SHP77 (cell line): Measurements from ENCODE around the gene BPTF.
A peak's percentile ranks its signal among the peaks of the same experiment; 100 is the strongest.
"Not testable (repeated sequence)": the region's sequence is repeated elsewhere in the genome, so short reads cannot be mapped to it uniquely, and the experiment has no call there.

Experiments used
- DNase-seq, 2 experiments: peaks; one replicate each; lab custom pipeline; 2025; lab: John Stamatoyannopoulos, UW

BPTF gene

DNA sequence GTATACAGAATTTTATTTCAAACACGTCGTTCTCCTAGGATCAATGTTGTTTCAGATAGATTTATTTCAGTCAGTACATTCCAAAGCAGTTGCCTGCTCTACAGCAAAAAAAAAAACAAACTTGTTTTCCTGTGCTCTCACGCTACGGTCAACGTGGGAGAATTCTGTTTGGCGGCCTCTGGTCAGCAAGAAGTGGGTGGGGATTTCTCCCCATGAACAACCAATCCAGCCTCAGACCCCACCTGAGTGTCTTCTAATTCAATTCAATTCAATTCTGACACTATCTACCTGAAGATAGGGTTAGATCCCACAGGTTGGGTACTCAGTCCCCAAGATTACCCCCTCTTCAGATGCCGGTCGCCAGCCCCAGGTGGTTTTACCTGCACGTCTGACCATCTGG, 148.9 kb downstream of the BPTF start:
- DNase-seq = no peak

DNA sequence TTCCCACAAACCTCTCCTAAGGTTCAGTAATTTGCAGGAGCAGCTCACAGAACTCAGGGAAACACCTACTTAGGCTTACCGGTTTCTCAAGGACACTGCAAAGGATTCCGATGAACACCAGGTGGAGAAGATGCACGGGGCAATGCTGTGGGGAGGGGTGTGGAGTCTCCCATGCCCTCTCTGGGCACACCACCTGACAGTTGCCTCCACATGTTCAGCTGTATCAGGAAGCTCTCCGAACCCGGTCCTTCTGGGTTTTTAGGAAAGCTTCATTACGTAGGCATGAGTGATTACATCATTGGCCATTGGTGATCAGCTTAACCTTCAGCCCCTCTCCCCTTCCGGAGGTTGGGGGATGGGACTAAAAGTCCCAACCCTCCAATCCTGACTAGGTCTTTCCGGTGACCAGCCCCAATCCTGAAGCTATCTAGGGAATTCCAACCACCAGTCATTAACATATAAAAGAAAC, 149.3 kb downstream of the BPTF start:
- no peak for DNase-seq

DNA sequence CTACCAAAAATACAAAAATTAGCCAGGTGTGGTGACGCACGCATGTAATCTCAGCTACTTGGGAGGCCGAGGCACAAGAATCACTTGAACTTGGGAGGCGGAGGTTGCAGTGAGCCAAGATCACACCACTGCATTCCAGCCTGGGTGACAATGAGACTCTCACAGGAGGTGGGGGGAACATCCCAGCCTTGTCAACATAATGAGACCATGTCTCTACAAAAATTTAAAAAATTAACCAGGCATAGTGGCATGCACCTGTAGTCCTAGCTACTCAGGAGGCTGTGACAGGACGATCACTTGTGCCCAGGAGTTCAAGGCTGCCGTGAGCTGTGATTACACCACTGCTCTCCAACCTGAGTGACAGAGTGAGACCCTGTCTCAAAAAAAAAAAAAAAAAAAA, 151.0 kb downstream of the BPTF start:
- DNase-seq = not testable (repeated sequence)

DNA sequence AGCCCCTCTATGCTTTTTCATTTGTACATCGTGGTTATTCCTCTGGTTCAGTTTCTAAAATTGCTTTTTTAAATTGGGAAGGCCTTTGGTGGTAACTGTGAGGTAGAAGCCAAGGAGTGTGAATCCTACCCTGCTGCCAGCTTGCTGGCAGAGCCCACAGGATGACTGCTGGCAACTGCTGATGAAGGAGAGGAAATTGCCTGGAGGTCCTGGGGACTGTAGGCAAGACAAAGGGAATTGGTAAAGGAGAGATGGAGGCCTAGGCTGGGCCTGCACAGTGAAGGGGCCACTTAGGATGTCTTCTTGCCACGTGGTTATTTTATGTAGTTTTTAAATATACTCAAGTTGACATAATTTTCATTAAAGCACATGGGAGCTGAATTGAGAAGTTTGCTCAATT, 155.2 kb downstream of the BPTF start:
- no peak for DNase-seq

DNA sequence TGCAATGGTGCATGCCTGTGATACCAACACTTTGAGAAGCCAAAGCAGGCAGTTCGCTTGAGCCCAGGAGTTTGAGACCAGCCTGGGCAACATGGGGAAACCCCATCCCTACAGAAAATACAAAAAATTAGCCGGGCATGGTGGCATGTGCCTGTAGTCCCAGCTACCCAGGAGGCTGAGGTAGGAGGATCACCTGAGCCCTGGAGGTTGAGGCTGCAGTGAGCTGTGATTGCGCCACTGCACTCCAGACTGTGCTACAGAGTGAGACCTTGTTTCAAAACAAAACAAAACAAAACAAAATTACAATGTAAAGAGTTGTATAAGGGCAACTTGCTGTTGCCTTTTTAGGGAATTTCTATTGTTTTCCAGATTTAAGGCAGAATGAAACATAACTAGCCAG, 155.6 kb downstream of the BPTF start:
- not testable (repeated sequence) for DNase-seq

DNA sequence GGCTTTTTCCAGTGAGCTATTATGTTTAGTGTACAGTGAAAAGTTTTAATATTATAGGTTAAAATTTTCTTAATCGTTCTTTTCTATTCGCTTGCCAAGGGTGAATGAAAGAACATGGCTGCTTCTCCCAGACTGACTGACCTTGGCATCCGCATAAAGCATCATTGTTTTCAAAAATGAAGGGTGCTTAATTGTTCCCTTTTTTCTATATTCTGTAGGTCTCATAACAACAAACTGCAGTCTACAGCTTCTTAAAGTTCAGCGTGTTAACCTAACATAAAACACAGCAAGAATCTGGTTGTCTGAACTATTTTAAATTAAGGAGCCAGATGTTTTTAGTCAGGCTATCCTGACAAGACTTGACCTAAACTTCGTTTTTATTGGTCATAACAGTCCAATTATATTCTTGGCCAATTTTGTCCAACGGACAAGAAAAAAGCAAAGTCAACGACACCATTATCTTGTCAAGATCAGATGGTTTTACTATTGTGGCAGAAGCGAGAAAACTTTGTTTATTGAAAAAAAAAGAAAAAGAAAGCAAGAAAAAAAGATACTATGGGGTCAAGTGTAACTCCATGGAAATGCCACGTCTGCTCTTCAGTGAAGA, 156.8 kb downstream of the BPTF start:
- no peak for DNase-seq

DNA sequence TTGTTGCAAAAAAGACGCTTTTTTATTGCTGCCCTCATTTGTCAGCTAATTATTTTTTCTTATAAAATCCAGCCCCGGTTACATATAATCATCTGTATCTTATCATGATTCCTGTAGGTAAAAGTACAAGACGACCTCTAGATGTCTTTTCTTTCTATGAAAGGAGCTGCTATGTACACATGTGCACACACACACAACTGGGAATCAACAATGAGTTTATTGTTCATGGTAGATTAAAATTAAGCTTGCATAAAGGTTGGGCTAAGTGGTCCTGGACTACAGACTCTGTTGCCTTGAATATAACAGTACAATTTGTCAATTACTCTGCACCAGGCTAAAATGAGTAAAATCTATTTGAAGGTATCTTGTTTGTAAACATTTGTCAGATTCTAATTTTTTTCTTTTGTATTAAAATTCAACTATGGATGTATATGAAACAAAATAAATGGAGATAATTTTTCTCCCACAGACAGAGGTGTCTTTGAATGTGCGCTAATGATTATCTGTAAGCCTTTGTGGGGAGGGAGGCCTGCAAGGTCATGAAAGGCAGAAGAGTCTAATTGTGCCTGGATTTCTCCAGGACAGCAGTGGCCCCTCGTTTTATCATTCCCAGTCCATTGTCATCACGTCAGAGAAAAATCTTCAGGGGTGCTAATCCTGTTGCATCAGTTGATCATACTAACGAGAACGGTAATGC, 157.5 kb downstream of the BPTF start:
- DNase-seq = no peak

DNA sequence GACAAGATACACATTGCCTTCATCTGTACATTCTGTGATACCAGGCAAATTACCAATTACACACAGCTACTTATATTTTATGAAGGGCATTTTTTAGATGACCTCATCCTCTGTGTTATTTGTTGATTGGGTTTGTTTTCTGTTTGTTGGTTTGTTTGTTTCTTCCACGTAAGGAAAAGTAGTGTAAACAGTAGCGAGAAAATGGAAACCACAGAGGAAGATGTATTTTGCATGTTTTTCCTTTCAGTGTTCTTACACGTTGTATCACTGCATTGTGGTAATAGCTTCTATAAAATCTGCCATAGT, 158.0 kb downstream of the BPTF start:
- no peak for DNase-seq

DNA sequence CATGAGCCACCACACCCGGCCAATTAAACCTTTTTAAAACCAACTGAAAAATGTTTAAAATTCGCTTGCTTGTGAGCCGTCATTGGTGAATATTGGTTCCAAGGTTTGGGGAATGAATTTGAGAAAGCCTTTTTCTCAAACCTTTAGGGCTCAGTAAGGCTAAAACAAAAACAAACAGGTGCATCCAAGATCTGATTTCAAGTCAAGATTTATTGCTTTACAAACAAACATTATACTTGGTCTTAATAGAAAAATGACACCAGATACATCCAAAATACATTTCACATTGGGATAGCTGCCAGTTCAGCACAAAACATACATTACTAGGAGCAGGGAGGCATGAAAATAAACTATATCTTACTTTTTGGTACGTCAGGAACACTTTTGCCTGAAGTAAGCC, 165.6 kb downstream of the BPTF start:
- peak in 1 of 2 experiments; percentile 13 for DNase-seq

DNA sequence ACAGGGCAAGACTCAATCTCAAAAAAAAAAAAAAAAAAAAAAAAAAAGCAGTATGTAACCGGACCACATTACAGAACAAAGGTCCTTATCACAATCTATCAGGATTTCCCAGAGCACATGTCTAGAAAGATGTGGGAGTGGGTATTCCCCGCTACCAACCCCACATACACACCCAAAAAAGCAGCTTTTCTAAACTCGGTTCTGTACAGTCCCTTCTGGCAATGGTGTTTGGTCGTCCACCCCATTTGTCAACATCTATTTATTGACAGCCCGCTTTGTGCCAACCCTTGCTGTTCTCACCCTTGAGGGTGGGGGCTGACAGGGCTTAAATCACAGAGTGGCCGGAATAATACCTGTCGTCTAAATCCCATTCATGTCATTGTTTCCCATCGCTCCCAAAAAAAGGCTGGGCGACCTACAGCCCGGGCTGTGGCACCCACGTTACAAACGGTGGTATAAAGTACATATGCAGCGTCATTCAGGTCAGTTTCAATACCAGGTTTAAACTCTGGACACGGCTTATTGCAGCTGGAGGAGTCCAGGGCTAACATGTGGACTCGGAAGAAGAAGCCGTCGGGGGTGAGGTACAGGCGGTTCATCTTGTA, 167.3 kb downstream of the BPTF start:
- no peak for DNase-seq

DNA sequence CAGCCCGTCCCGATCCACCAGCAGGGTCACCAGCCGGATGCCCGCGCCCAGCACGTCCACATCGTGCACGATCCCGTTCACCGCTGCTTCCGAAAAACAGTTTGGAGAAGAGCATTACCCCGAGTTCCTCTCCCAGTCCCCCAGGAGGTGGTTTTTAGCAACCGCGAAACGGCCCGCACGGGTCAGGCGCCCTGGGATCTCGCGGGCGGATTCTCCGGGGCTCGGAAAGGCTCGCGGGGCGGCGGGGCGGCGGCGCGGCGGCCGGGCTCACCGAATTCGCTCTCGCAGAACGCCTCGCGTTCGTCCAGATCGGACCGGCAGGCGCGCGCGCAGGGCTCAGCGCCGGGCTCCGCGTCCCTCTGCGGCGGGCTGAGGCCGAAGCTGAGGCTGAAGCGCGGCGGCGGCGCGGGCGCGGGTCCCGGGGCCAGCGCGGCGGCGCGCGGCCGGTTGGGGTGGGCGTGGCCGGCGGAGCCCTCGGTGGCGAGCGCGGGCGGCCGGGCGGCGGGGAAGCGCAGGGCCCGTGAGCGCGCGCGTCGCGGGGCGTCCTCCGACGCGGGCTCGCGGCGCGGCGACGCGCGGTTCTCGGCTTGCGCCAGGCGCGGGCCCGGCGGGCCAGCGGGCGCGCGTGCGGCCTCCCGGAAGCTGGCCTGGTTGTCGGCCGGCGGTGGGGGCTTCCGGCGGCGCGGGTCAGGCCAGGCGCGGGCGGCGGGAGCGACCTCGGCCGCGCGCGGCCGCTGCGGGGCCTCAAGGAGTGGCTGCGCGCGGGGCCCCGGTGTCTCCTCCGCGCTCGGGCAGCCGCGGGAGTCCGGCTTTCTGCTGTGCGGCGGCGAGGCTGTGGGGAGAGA, 168.1 kb downstream of the BPTF start:
- peak; percentile 60 to 80 for DNase-seq

DNA sequence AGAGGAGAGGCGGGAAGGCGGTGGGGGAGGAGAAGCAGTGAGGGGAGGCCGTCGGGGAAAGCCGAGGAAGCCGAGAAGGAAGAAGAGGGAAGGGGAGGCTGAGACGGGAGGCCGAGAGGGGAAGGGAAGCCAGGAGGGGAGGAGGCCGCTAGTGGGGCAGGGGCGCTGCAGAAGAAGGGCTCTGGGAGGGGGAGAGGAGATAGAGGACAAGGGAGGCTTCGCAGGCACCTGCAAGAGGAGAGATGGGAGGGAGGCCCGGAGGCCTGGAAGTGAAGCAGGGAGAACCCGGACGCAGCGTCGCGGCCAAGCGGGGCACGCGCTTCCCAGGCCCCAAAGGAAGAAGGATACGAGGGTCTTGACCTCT, 168.7 kb downstream of the BPTF start:
- DNase-seq = no peak

DNA sequence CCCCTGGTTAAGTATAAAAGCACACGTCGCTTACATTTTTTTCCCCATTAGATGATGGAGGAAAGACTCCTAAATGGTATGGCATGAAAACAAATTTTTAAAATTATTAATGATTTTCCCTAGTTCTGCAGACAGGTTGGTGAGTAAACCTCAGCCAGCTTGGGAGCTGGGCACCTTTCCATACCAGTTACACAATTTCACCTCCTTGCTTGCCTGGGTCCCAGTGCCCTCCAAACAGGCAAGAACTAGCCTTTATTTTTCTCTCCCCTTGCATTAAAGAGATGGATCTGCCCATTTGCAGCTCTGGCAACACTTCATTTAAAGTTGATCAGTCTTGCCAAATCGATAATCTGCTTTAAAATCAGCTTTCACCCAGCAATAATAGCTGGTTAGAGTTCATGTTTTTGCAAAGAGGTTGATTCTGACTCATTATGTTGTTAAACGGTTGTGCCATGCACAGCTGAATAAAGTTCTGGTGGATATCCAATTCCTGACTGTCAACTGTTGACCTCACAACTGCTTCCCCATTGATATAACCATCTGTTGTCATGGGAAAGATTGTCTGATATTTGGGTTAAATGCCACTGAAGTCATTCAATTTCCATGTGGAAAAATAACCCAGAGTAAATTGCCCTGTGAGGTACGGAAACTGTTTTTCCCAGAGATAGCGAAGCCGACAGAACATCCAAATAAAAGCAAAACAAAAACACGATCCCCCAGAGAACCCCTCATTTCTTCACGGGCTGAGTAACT, 169.7 kb downstream of the BPTF start:
- no peak for DNase-seq

DNA sequence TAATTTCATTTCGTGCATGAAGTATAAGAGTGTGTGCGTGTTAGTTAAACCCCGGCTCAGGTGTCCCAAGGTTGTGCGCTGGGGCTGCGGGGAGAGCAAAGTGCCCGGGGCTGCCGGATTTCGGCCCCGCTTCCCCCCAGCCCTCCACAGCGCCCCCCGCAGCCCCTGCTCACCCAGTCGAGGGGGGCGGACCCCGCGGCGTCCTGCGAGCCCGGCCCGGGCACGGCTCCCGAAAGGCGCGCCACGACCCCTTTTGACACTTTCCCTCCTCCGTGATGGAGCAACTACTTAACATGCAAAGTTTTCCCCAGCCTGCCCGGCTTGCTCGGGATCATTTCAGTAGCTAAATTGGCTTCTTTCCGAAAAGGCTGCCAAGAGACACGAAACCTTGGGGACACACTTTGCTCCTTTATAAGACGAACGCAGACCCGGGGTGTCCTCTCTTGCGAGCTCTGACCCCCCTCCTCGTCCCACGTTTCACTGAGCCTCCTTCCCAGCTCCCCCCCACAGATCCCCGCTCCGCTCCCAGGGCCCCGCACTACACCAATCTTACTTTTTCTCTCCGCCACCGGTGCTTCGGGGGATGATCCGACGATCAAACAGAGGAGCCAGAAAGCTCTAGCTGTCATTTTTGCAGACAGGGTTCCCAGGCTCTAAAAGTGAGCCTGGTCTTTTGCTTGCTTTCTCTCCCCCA, 170.4 kb downstream of the BPTF start:
- DNase-seq = no peak

DNA sequence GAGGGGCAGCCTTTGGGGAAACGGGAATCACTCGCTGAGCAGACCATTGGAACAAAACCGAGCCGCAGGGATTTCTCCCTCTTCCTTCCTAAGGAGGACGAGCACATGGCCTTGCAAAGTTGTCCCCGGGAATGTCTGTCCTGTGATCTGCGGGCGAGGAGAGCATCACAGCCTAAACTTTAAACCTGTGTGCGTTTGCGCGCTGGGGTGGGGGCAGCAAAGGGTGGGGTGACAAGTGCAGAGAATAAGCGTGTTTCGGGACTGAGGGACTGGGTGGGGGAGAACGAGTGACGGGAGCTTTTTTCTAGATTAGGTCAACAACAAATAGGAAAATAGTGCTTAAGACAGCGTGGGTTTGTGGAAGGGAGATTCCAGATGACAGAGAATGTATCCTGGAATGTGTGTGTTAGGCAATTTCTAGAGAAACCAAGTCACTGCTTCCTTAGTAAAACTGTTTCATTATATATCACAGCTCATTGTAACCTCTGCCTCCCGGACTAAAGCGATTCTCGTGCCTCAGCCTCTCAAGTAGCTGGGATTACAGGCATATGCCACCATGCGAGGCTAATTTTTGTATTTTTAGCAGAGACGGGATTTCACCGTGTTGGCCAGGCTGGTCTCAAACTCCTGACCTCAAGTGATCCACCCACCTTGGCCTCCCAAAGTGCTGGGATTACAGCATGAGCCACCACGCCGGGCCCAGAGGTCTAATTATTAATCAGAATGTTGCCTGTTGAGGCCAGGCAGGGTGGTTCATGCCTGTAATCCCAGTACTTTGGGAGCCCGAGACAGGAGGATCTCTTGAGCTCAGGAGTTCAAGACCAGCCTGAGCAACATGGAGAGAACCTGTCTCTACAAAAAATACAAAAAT, 171.2 kb downstream of the BPTF start, which contains the start of gene C17orf58:
Gene C17orf58 (minus strand): TSS at position 169 of the 871 bp plus-strand sequence. CDS start 271 bp downstream, outside the sequence.
- DNase-seq = not testable (repeated sequence)

DNA sequence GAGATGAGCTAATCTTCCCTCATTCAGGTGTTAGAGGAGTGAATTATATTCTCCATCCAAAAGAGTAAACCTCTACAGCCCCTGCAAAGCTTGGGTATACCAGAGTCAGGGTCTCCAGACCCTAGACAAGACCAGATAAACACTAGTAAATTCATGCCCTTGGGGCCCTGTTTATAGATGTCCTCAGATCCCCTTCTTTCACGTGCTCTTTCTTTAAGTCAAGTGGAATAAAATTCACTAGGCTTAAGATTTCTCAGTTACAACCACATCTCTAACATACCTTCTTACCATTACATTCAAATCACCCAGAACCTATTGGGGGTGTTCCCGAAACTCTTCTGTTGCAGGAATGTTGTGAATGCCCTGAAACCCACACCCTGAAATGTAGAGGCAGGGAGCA, 173.2 kb downstream of the BPTF start:
- DNase-seq = no peak

DNA sequence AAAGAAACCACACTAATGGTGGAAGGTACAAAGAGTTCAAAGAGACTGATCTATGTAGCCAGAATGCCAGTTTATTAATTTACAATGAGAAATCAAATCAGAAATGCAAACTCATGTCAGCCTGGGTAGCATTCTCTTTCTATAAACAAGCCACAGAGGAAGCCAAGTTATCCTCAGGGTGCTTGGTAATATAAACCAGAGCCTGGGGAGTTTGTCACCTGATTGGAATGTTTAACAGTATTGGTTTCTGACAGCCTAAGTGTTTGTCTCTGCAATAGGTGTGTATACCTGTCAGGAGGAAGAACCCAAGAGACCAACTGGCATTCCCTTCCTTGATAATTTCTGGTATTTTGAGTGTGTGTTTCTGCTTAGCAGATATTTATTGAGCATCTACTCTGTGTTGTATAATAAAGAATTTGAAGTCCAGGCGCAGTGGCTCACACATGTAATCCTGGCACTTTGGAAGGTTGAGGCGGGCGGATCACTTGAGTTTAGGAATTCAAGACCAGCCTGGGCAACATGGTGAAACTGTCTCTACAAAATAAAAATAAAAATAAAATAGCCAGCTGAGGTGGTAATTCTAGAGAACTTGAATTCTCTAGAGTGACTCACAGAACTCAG, 174.1 kb downstream of the BPTF start:
- DNase-seq = no peak

DNA sequence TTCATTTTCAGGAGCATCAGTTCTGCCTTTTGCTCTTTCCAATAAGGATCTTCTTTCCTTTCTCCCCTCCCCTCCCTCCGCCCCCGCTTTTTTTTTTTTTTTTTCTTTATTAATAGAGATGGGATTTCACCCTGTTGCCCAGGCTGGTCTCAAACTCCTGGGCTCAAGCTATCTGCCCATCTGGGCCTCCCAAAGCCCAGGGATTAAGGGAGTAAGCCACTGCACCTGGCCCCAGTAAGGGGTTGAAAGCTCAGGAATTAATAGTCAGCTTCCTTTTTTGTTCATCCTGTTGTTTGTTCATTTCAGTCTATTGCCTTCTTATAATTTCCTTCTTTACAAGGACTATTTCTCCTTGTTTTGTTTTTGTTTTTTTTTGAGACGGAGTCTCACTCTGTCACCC, 178.9 kb downstream of the BPTF start:
- no peak for DNase-seq

DNA sequence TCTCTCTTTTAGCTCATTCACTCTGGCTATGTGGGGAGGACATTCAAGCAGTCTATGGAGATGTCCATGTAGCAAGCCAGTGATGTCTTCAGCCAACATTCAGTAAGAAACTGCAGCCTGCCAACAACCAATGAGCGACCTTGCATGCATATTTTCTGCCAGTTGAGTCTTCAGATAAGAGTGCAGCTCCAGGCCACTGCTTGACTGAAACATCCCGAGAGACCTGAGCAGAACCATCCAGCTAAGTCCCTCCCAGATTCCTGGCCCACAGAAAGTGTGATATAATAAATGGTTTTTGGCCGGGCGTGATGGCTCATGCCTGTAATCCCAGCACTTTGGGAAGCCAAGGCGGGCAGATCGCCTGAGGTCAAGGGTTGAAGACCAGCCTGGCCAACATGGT, 181.5 kb downstream of the BPTF start:
- no peak for DNase-seq

DNA sequence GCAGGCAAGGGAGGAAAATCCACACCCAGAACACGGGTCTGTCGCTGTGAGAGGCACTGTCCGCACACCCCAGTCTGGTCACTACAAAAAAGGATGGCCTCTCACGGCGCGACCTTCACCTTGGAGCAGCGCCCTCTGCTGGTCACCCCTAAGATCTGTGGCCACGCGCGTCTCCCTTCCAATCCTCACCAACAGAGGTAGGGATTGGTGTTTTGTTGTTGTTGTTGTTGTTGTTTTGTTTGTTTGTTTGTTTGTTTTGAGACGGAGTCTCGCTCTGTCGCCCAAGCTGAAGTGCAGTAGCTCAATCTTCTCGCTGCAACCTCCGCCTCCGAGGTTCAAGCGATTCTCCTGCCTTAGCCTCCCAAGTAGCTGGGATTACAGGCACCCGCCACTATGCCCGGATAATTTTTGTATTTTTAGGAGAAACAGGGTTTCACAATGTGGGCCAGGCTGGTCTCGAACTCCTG, 185.9 kb downstream of the BPTF start:
- DNase-seq = peak; percentile 26 to 44
